Small intestine (tissue), 7 donors: ENCODE results near the gene OLFML3. TPM values are rescaled to one million over a fixed set of nuclear protein-coding genes. Genes with fewer than 3 reads are reported as not detected.

Source experiments
- DNase-seq, 2 donors: peaks; one replicate each; pipeline versions ENCODE4 v3.0.0 to v3.0.0-alpha.2; 2013
- FAIRE-seq: peaks from 2 replicates; lab custom pipeline; 2012; peaks lifted over from hg19 to GRCh38; lab: Jason Lieb, UNC
- H3K27ac ChIP-seq, 3 donors: one replicate each; pipeline ENCODE4 v1.5.1; 2013; ENCODE audit warnings: low read length in 2 of 3, mild to moderate bottlenecking in 2 of 3, control low read depth in 1 of 3, inconsistent platforms in 1 of 3, low read depth in 1 of 3, moderate library complexity in 1 of 3
- H3K27me3 ChIP-seq, 3 donors: one replicate each; pipeline ENCODE4 v1.6.1; 2013; ENCODE audit warnings: low read length in 3 of 3, inconsistent platforms in 1 of 3; ENCODE audit not compliant: control insufficient read depth in 3 of 3, insufficient read depth in 3 of 3
- H3K36me3 ChIP-seq, 3 donors: one replicate each; pipeline ENCODE4 v1.6.1; 2013; ENCODE audit warnings: low read length in 3 of 3, inconsistent platforms in 1 of 3, low read depth in 1 of 3, mild to moderate bottlenecking in 1 of 3, moderate library complexity in 1 of 3; ENCODE audit not compliant: control insufficient read depth in 3 of 3, insufficient read depth in 2 of 3
- H3K4me1 ChIP-seq, 3 donors: one replicate each; pipeline ENCODE4 v1.6.1; 2013; ENCODE audit warnings: low read length in 2 of 3, inconsistent platforms in 1 of 3, low read depth in 1 of 3, mild to moderate bottlenecking in 1 of 3, moderate library complexity in 1 of 3; ENCODE audit not compliant: control insufficient read depth in 3 of 3, insufficient read depth in 2 of 3
- H3K4me3 ChIP-seq, 3 donors: one replicate each; pipeline ENCODE4 v1.5.1; 2013; ENCODE audit warnings: low read length in 3 of 3, control low read depth in 1 of 3, inconsistent platforms in 1 of 3, low read depth in 1 of 3, mild to moderate bottlenecking in 1 of 3, moderate library complexity in 1 of 3
- H3K9me3 ChIP-seq, 2 donors: one replicate each; pipeline ENCODE4 v1.6.1; 2013; ENCODE audit warnings: low read depth in 1 of 2, low read length in 1 of 2; ENCODE audit not compliant: control insufficient read depth in 2 of 2, insufficient read depth in 1 of 2
- WGBS, 3 donors: extraction: QIAGEN DNeasy Blood & Tissue Kit; methylation state at CpG; one replicate each; pipeline ENCODE4 v1.1.7; 2013; 5-methylcytosine and 5-hydroxymethylcytosine counted together
- polyA plus RNA-seq, 4 donors: library from polyadenylated mRNA; stranded (reverse) in 3 of 4; unstranded in 1 of 4; fragments of 200-250 nt in 3 of 4; fragments of 120-200 nt in 1 of 4; gene quantifications; one replicate each; pipeline versions ENCODE4 v1.2.1 to v1.2.3, GENCODE V29; 2013
- donor health status: healthy with polysubstance abuse.
- donor health status: control.
- donor health status: control.
- donor health status: Bipolar disorder and iron deficiency.
- donor health status: healthy.

Gene OLFML3
- polyA plus RNA-seq, 4 donors = 2.2 to 34.1 (median 12.5) TPM

GRCh38 chr1:113935176-113935575, 44.1 kb upstream of the OLFML3 start:
- peaks cover 0 to under 1% (median 0%) of the 10 kb centered on the region in 3 donors for H3K36me3 ChIP-seq
- WGBS, 3 donors = 89 to 100% (median 96%) methylated on average over 1 of the region's 1 CpG
- H3K4me3 ChIP-seq = no peak overlapping the region
- H3K27me3 ChIP-seq = no peaks in the 10 kb centered on the region
- H3K4me1 ChIP-seq = peaks cover 2 to 8% (median 4%) of the 10 kb centered on the region in 3 donors
- H3K9me3 ChIP-seq = no peaks in the 10 kb centered on the region
- DNase-seq (no peak), FAIRE-seq (no peak)
- H3K27ac ChIP-seq = no peak overlapping the region

- Histone ChIP-seq H3K4me3 (no peak overlapping the region), H3K27me3 (no peaks in the 10 kb centered on the region), H3K36me3 (peaks cover 0 to 8% (median 3%) of the 10 kb centered on the region in 3 donors), H3K27ac (no peak overlapping the region), H3K9me3 (no peaks in the 10 kb centered on the region), H3K4me1 (peaks cover 2 to 8% (median 4%) of the 10 kb centered on the region in 3 donors)
- FAIRE-seq (no peak), DNase-seq (no peak)
- 66 to 81% (median 72%) methylated on average over 1 of the region's 1 CpG for WGBS, 3 donors
These were observed 43.3 kb upstream of the OLFML3 start for GRCh38 chr1:113935970-113936369.

GRCh38 chr1:113937146-113937545, 42.1 kb upstream of the OLFML3 start:
- WGBS, 3 donors = 83 to 90% (median 89%) methylated on average over 1 of the region's 1 CpG
- no peaks in the 10 kb centered on the region for H3K27me3 ChIP-seq
- FAIRE-seq (no peak), DNase-seq (no peak)
- H3K9me3 ChIP-seq = no peaks in the 10 kb centered on the region
- H3K4me3 ChIP-seq = no peak overlapping the region
- no peak overlapping the region for H3K27ac ChIP-seq
- H3K36me3 ChIP-seq = peaks cover 0 to 16% (median 3%) of the 10 kb centered on the region in 3 donors
- peaks cover 1 to 4% (median 2%) of the 10 kb centered on the region in 3 donors for H3K4me1 ChIP-seq

DNA sequence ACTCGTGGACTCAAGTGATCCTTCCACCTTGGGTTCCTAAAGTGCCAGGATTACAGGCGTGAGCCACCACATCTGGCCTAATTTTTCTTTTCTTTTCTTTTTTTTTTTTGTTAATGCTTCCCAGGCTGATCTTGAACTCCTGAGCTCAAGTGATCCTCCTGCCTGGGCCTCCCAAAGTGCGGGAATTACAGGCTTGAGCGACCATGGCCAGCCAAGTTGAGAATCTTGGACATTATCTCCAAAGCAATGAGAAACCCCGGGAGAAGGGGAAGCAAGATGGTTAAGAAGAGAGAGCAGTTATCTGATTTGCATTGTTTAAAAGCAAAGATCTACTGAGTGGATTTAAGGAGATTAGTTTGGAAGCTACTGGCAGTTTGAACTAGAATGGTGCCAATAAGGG, 41.1 kb upstream of the OLFML3 start:
- Histone ChIP-seq H3K4me1 (peaks cover 0 to 4% (median 0%) of the 10 kb centered on the region in 3 donors), H3K36me3 (peaks cover 0 to 17% (median 3%) of the 10 kb centered on the region in 3 donors), H3K27ac (no peak overlapping the region), H3K4me3 (no peak overlapping the region), H3K9me3 (no peaks in the 10 kb centered on the region), H3K27me3 (no peaks in the 10 kb centered on the region)
- WGBS, 3 donors = 78 to 80% (median 78%) methylated on average over 5 of the region's 5 CpGs
- no peak for FAIRE-seq
- DNase-seq = no peak

GRCh38 chr1:113940365-113941244, 38.7 kb upstream of the OLFML3 start:
- Histone ChIP-seq H3K36me3 (peaks cover 0 to 26% (median 5%) of the 10 kb centered on the region in 3 donors), H3K9me3 (no peaks in the 10 kb centered on the region), H3K27ac (peak overlapping the region in 1 of 3 donors; percentile 36), H3K27me3 (no peaks in the 10 kb centered on the region), H3K4me3 (no peak overlapping the region), H3K4me1 (no peaks in the 10 kb centered on the region)
- DNase-seq = no peak
- WGBS, 3 donors = 68 to 83% (median 71%) methylated on average over 16 of the region's 16 CpGs
- no peak for FAIRE-seq

DNA sequence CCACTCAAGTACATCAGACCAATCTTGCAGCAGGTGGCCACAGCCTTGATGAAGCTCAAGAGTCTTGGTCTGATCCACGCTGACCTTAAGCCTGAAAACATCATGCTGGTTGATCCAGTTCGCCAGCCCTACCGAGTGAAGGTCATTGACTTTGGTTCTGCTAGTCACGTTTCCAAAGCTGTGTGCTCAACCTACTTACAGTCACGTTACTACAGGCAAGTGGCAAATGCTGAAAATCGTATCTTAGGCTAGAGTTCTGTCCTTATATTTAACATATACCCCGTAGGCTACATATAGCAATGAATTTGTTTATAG, 38.1 kb upstream of the OLFML3 start:
- Histone ChIP-seq H3K9me3 (no peaks in the 10 kb centered on the region), H3K27ac (no peak overlapping the region), H3K4me1 (peaks cover 0 to 4% (median 3%) of the 10 kb centered on the region in 3 donors), H3K27me3 (no peaks in the 10 kb centered on the region), H3K36me3 (peaks cover 0 to 26% (median 5%) of the 10 kb centered on the region in 3 donors), H3K4me3 (no peak overlapping the region)
- 76 to 86% (median 79%) methylated on average over 7 of the region's 7 CpGs for WGBS, 3 donors
- FAIRE-seq = no peak
- DNase-seq = no peak

DNA sequence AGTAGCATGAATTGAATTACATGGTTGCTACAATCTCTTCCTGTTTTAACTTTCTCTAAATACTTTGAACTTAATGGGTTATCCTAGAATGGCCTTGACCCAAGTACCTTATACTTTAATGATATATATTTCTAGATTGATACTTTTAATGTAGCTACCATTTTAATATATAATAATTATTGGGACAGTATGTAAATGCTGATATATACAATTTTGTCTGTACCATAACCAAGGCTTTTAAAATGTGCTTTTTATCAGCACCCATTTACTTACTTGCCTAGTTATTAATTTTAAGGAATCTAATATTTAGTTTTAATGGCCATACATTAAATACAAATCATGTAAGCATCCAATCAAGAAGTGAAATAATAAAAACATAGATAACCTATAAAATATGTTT, 36.7 kb upstream of the OLFML3 start:
- DNase-seq = no peak
- no peak overlapping the region for H3K4me3 ChIP-seq
- no peak for FAIRE-seq
- H3K4me1 ChIP-seq = peaks cover 5 to 14% (median 11%) of the 10 kb centered on the region in 3 donors
- H3K27ac ChIP-seq = no peak overlapping the region
- H3K9me3 ChIP-seq = no peaks in the 10 kb centered on the region
- H3K27me3 ChIP-seq = no peaks in the 10 kb centered on the region
- H3K36me3 ChIP-seq = peaks cover 0 to 26% (median 5%) of the 10 kb centered on the region in 3 donors

DNA sequence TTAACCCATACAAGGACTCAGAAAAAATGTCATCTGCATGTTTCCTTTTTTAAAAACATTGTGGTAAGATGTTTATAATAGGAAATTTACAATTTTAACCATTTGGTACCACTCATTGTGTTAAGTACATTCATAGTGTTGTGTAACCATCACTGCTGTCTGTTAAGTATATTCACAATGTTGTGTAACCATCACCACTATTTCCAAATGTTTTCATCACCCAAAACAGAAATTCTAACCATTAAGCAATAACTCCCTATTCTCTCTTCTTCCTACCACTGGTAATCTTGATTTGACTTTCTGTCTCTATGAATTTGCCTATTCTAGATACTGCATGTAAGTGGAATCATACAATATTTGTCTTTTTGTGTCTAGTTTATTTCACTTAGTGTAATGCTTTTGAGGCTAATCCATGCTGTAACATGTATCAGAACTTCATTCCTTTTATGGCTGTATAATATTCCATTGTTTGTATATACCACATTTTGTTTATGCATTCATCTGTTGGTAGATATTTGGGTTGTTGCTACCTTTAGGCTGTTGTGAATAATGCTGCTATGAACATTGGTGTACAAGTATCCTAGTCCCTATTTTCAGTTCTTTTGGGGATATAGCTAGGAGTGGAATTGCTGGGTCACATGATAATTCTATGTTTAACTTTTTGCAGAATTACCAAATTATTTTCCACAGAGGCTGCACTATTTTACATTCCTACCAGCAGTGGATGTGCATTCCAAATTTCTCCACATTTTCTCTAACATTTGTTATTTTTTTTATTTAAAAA, 36.1 kb upstream of the OLFML3 start:
- peaks cover 5 to 19% (median 11%) of the 10 kb centered on the region in 3 donors for H3K4me1 ChIP-seq
- no peak overlapping the region for H3K4me3 ChIP-seq
- no peaks in the 10 kb centered on the region for H3K9me3 ChIP-seq
- no peak for DNase-seq
- H3K27ac ChIP-seq = no peak overlapping the region
- H3K36me3 ChIP-seq = peaks cover 0 to 26% (median 5%) of the 10 kb centered on the region in 3 donors
- no peaks in the 10 kb centered on the region for H3K27me3 ChIP-seq
- no peak for FAIRE-seq
